Breast epithelium (tissue), 4 donors: ENCODE results near the gene CARD14. TPM values are rescaled to one million over a fixed set of nuclear protein-coding genes. Genes with fewer than 3 reads are reported as not detected.

Experiments used
- DNase-seq, 2 donors: peaks; one replicate each; pipeline ENCODE4 v3.0.0-alpha.2; 2019; ENCODE audit warnings: low spot score in 2 of 2
- H3K27ac ChIP-seq, 2 donors: fragments of 200-600 bp; sonication (generic) in 1 of 2; one replicate each; pipeline ENCODE4 v1.5.1; 2016 to 2019; ENCODE audit warnings: mild to moderate bottlenecking in 1 of 2
- H3K27me3 ChIP-seq, 2 donors: fragments of 200-600 bp; sonication (generic) in 1 of 2; one replicate each; pipeline versions ENCODE4 v1.5.1 to v1.6.0; 2017 to 2019; ENCODE audit warnings: control low read depth in 1 of 2, mild to moderate bottlenecking in 1 of 2
- H3K36me3 ChIP-seq: fragments of 200-600 bp; one replicate; pipeline ENCODE4 v1.5.1; 2019
- H3K4me1 ChIP-seq, 2 donors: fragments of 200-600 bp; sonication (generic); one replicate each; pipeline ENCODE4 v1.5.1; 2016 to 2019; ENCODE audit warnings: control low read depth in 1 of 2
- H3K4me3 ChIP-seq, 3 donors: fragments of 200-600 bp; sonication (generic); 1 replicate in 2 of 3; 2 replicates in 1 of 3; pipeline ENCODE4 v1.5.1; 2016 to 2019; ENCODE audit warnings: mild to moderate bottlenecking in 3 of 3, moderate library complexity in 2 of 3
- H3K9me3 ChIP-seq, 2 donors: fragments of 200-600 bp; sonication (generic) in 1 of 2; one replicate each; pipeline ENCODE4 v1.5.1; 2016 to 2019; ENCODE audit warnings: control low read depth in 1 of 2
- POLR2A ChIP-seq: fragments of 450-650 bp; IDR thresholded peaks from one replicate; pipeline ENCODE4 v1.6.1; 2016; ENCODE audit warnings: antibody characterized with exemption, mild to moderate bottlenecking, moderate library complexity
- POLR2AphosphoS5 ChIP-seq, 3 donors: sonication (generic); formaldehyde crosslinking; IDR thresholded peaks; one replicate each; pipeline ENCODE4 v1.6.1; 2017; ENCODE audit warnings: antibody characterized with exemption in 3 of 3
- intact Hi-C: fragments of 100-400 bp; cut with DNase I; formaldehyde crosslinking; loops from one replicate; pipeline ENCODE4 v1.15.1; 2023; ENCODE audit warnings: low total_unique reads
- total RNA-seq, 3 donors: library from RNA; depleted of rRNA; stranded (reverse); fragments of >200 nt; gene quantifications; one replicate each; pipeline ENCODE4 v1.1.0, GENCODE V29; 2016
- TF ChIP-seq, protein P1 (sequence below), 3 donors: fragments of 450-650 bp; IDR thresholded peaks; one replicate each; pipeline ENCODE4 v1.5.1; 2016 to 2017; ENCODE audit warnings: antibody characterized with exemption in 3 of 3, mild to moderate bottlenecking in 3 of 3, moderate library complexity in 3 of 3

The CARD14 gene
- total RNA-seq, 3 donors from 2014 or later: 0.32 to 13.8 (median 9.4) TPM

DNA sequence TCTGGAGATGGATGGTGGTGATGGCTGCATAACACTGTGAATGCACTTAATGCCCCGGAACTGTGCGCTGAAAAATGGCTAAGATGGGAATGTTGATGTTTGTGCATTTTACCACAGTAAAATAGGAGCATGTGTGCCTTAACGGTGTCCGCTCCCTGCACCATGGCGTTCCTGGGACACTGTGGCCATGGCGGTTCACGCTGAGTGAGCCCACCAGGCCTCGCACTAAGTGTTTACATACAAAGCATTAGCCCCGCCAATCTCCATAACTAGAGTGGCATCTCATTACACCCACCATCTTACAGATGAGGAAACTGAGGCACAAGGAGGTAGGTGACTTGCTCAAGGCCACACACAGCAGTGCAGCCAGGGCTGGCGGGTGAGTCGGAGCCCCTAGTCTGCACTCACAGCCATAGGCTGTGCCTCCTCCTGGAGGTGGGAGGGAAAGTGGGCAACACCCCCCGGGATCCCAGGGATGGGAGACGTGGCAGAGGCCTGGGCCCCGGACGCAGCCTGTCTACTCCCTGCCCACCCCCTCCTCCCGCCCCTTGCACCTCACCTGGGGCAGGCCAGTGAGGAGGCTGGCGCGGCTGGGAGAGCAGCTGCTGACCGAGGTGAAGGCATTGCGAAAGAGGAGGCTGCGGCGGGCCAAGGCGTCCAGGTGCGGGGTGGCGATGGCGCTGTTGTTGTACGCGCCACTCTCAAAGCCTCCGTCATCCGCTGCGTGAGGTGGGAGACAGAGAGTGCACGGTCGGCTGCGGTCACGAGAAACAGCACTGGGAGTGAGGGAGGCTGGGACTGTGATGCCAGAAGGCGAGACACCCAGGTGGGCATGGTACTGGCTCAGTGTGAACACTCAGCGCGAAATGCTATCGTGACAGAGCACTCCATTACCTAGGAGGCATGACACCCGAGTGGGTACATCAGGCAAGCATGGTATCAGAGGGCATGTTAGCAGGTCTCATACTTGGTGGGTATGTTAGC is 46.9 kb downstream of the CARD14 start:
- no peak overlapping the region for H3K27ac ChIP-seq
- intact Hi-C loops: no loop called here
- no peaks in the 10 kb centered on the region for H3K36me3 ChIP-seq
- no peaks in the 10 kb centered on the region for H3K9me3 ChIP-seq
- no peak for TF ChIP-seq POLR2AphosphoS5 (IDR thresholded peaks at IDR 0.05)
- TF ChIP-seq POLR2A: no peak
- TF ChIP-seq, protein P1, sequence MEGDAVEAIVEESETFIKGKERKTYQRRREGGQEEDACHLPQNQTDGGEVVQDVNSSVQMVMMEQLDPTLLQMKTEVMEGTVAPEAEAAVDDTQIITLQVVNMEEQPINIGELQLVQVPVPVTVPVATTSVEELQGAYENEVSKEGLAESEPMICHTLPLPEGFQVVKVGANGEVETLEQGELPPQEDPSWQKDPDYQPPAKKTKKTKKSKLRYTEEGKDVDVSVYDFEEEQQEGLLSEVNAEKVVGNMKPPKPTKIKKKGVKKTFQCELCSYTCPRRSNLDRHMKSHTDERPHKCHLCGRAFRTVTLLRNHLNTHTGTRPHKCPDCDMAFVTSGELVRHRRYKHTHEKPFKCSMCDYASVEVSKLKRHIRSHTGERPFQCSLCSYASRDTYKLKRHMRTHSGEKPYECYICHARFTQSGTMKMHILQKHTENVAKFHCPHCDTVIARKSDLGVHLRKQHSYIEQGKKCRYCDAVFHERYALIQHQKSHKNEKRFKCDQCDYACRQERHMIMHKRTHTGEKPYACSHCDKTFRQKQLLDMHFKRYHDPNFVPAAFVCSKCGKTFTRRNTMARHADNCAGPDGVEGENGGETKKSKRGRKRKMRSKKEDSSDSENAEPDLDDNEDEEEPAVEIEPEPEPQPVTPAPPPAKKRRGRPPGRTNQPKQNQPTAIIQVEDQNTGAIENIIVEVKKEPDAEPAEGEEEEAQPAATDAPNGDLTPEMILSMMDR (IDR thresholded peaks at IDR 0.05): no peak
- no peak overlapping the region for H3K4me3 ChIP-seq
- no peaks in the 10 kb centered on the region for H3K27me3 ChIP-seq
- H3K4me1 ChIP-seq: peaks cover 0 to 6% of the 10 kb centered on the region in 2 donors
- no peak for DNase-seq

DNA sequence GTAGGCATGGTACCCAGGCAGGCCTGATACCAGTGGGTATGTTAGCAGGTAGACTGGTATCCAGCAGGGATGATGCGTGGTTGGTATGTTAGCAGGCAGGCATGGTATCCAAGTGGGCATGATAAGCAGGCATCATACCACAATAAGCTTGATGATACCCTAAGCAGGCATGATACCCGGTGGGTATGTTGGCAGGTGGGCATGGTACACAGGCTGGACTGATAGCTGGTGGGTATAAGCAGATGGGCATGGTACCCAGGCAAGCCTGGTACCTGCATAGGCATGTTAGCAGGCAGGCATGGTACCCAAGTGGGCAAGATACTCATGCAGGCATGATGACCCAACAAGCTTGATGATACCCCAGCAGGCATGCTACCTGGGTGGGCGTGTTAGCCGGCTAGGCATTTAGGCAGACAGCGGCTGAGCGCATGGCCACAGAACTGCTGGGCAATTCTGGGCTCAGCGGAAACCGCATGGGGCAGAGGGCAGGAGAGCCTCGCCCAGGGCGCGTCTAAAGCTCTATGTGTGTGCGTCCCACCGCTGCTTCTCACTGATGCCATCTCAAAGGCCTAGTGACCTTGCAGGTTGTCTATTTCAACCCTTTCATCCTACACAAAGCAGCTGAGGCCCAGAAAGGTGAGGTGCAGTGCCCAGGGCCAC is 48.0 kb downstream of the CARD14 start:
- no peak for TF ChIP-seq POLR2AphosphoS5 (IDR thresholded peaks at IDR 0.05)
- TF ChIP-seq, protein P1 (IDR thresholded peaks at IDR 0.05): no peak
- TF ChIP-seq POLR2A: no peak
- Histone ChIP-seq H3K27ac (no peak overlapping the region), H3K27me3 (no peaks in the 10 kb centered on the region), H3K4me3 (no peak overlapping the region), H3K9me3 (no peaks in the 10 kb centered on the region), H3K4me1 (peaks cover 0 to 6% of the 10 kb centered on the region in 2 donors), H3K36me3 (no peaks in the 10 kb centered on the region)
- intact Hi-C loops: no loop called here
- DNase-seq: no peak

DNA sequence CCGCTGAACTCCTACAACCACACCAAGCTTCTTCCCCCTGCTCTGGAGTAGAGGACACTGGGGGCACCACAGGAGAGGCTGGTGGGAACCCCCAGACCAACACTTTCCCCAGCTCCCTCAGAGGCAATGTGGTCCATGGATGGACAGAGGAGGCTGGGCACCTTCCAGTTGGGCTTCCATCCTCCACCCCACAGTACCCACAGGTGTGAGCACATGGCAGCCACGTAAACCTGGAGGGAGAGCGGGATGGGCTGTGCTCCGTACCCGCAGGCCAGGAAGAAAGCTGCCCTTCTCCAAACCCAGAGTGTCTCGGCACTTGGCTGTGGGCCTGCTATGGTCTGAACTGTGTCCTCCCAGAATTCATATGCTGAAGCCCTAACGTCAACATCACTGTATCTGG is 48.6 kb downstream of the CARD14 start:
- Histone ChIP-seq H3K4me3 (no peak overlapping the region), H3K27me3 (no peaks in the 10 kb centered on the region), H3K36me3 (no peaks in the 10 kb centered on the region), H3K27ac (no peak overlapping the region), H3K4me1 (peaks cover 0 to 6% of the 10 kb centered on the region in 2 donors), H3K9me3 (no peaks in the 10 kb centered on the region)
- no peak for DNase-seq
- TF ChIP-seq POLR2A (no peak), POLR2AphosphoS5 (IDR thresholded peaks at IDR 0.05) (no peak)
- TF ChIP-seq, protein P1 (IDR thresholded peaks at IDR 0.05): no peak
- intact Hi-C loops: no loop called here

DNA sequence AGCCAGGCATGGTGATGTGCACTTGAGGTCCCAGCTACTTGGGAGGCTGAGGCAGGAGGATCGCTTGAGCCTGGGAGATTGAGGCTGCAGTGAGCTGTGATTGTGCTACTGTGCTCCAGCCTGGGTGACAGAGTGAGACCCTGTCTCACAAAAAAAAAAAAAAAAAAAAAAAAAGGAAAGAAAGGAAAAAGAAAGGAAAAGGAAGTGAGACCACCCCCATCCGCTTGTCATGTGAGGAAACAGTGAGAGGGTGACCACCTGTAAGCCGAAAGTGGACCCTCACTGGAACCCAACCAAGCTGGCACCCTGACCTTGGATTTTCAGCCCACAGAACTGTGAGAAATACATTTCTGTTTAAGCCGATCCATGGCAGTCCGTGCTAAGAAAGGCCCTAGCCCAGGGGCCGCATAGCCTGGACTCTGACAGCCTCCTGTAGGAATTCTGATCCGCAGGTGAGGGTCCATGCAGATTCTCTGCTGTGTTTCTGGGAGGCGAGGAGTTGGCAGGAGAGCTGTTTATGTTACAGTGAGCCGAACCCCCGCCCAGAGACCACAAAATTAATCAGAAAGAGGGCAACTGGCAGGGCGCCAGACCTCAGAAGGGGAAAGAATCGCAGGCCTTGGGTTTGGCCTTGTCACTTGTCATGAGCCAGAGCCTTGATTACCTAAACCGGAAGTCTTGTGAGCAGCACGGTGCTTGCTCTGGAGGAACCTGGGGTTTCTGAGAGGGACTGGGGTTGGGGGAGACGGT is 49.4 kb downstream of the CARD14 start:
- Histone ChIP-seq H3K27me3 (no peaks in the 10 kb centered on the region), H3K9me3 (no peaks in the 10 kb centered on the region), H3K27ac (peak overlapping the region; percentile 95 to 99), H3K4me1 (peaks cover 0 to 6% of the 10 kb centered on the region in 2 donors), H3K36me3 (no peaks in the 10 kb centered on the region), H3K4me3 (peak overlapping the region; percentile 75 to 99 (median 96))
- intact Hi-C loops: no loop called here
- TF ChIP-seq, protein P1 (IDR thresholded peaks at IDR 0.05): no peak
- TF ChIP-seq POLR2A (no peak), POLR2AphosphoS5 (IDR thresholded peaks at IDR 0.05) (peak in 2 of 3 donors; percentile 45 to 47)
- DNase-seq: peak; percentile 65 to 77
